Sigmoid colon (tissue), 7 donors: ENCODE measurements around the gene PACS2. TPM values are rescaled to one million over a fixed set of nuclear protein-coding genes. Genes with fewer than 3 reads are reported as not detected.
A peak's percentile ranks its signal among the peaks of the same experiment; 100 is the strongest.
"Not testable (repeated sequence)": the region's sequence is repeated elsewhere in the genome, so short reads cannot be mapped to it uniquely, and the experiment has no call there.

Source experiments
- DNase-seq: peaks from one replicate; pipeline ENCODE4 v3.0.0-alpha.2; 2019
- H3K27ac ChIP-seq, 4 donors: fragments of 200-600 bp; sonication (generic); one replicate each; pipeline ENCODE4 v1.5.1; 2016 to 2019; ENCODE audit warnings: mild to moderate bottlenecking in 1 of 4
- H3K27me3 ChIP-seq, 3 donors: fragments of 200-600 bp; sonication (generic); one replicate each; pipeline ENCODE4 v1.5.1; 2019; ENCODE audit warnings: mild to moderate bottlenecking in 1 of 3
- H3K36me3 ChIP-seq, 4 donors: fragments of 200-600 bp; sonication (generic); one replicate each; pipeline ENCODE4 v1.5.1; 2016 to 2019
- H3K4me1 ChIP-seq, 4 donors: fragments of 200-600 bp; sonication (generic); one replicate each; pipeline ENCODE4 v1.5.1; 2017 to 2019
- H3K4me3 ChIP-seq, 4 donors: fragments of 200-600 bp; sonication (generic); one replicate each; pipeline ENCODE4 v1.5.1; 2017 to 2019; ENCODE audit warnings: mild to moderate bottlenecking in 2 of 4, moderate library complexity in 1 of 4
- H3K9me3 ChIP-seq, 4 donors: fragments of 200-600 bp in 3 of 4; sonication (generic) in 3 of 4; one replicate each; pipeline versions ENCODE4 v1.5.1 to v1.6.1; 2013 to 2019
- EP300 ChIP-seq, 4 donors: sonication (generic); formaldehyde crosslinking; IDR thresholded peaks; one replicate each; pipeline ENCODE4 v1.6.1; 2017; ENCODE audit warnings: antibody characterized with exemption in 4 of 4
- POLR2A ChIP-seq, 2 donors: fragments of 450-650 bp; IDR thresholded peaks; one replicate each; pipeline ENCODE4 v1.6.1; 2016; ENCODE audit warnings: antibody characterized with exemption in 2 of 2, mild to moderate bottlenecking in 2 of 2, moderate library complexity in 2 of 2
- POLR2AphosphoS5 ChIP-seq, 4 donors: sonication (generic); formaldehyde crosslinking; IDR thresholded peaks; one replicate each; pipeline ENCODE4 v1.6.1; 2017; ENCODE audit warnings: antibody characterized with exemption in 4 of 4
- WGBS, 2 donors: extraction: QIAGEN DNeasy Blood & Tissue Kit; methylation state at CpG; one replicate each; pipeline ENCODE4 v1.1.7; 2013; 5-methylcytosine and 5-hydroxymethylcytosine counted together
- intact Hi-C: fragments of 100-400 bp; cut with DNase I; formaldehyde crosslinking; loops from one replicate; pipeline ENCODE4 v1.15.1; 2023
- polyA plus RNA-seq, 3 donors: library from polyadenylated mRNA; stranded (reverse); fragments of 200-250 nt; gene quantifications; one replicate each; pipeline ENCODE4 v1.2.3, GENCODE V29; 2013
- total RNA-seq, 4 donors: library from RNA; depleted of rRNA; stranded (reverse); fragments of >200 nt; gene quantifications; one replicate each; pipeline ENCODE4 v1.1.0, GENCODE V29; 2016
- TF ChIP-seq, protein P1 (sequence below), 4 experiments: fragments of 450-650 bp in 3 of 4; fragments of 200-600 bp in 1 of 4; IDR thresholded peaks; one replicate each; pipeline ENCODE4 v1.5.1; 2016 to 2019; ENCODE audit warnings: antibody characterized with exemption in 4 of 4, mild to moderate bottlenecking in 3 of 4, moderate library complexity in 2 of 4
- donor health status: healthy with polysubstance abuse.
- donor health status: Bipolar disorder and iron deficiency.
- donor health status: healthy.

The PACS2 gene
- total and polyA plus RNA-seq, 7 donors: 19.8 to 90.6 (median 46.7) TPM

DNA sequence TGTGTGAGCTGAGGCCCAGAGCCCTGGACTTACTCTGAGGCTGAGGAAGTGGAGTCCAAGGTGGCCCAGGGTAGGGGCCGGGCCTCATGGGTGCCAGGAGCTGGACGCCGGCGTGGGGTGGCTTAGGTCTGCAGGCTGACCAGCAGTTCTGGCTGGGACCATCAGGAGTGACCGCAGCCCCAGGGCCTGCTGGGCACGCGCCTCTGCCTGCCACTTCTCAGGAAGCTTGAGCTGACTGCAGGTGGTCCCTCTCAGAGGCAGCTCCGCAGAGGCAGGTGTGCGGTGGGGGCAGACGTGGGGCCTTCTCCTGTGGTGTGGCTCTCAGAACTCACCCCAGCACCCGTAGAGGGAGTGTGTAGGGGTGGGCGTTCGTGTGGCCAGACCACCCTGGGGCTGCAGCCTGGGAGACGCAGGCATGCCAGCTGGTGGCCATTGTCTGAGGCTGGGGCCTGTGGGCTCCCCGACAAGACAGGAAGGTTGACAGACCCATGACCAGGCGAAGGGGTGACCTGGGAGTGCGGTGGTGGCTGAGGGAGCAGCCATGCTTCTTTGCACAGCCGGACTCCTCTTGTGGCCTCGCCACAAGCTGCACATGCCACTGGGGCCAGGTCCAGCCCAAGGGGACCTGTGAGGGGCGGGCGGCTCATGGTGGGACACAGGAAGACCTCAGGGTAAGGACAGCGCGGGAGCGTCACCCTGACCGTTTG lies 43.7 kb downstream of the PACS2 start:
- Histone ChIP-seq H3K4me1 (no peaks in the 10 kb centered on the region), H3K9me3 (no peaks in the 10 kb centered on the region), H3K36me3 (peaks cover 4 to 42% (median 7%) of the 10 kb centered on the region in 4 donors), H3K27me3 (no peaks in the 10 kb centered on the region), H3K27ac (no peak overlapping the region), H3K4me3 (no peak overlapping the region)
- 97% methylated on average over 25 of the region's 25 CpGs for WGBS, 2 donors
- intact Hi-C loops: no loop called here
- no peak for DNase-seq
- TF ChIP-seq POLR2AphosphoS5 (IDR thresholded peaks at IDR 0.05) (no peak), POLR2A (IDR thresholded peaks at IDR 0.05) (no peak), EP300 (IDR thresholded peaks at IDR 0.05) (no peak)
- TF ChIP-seq, protein P1, sequence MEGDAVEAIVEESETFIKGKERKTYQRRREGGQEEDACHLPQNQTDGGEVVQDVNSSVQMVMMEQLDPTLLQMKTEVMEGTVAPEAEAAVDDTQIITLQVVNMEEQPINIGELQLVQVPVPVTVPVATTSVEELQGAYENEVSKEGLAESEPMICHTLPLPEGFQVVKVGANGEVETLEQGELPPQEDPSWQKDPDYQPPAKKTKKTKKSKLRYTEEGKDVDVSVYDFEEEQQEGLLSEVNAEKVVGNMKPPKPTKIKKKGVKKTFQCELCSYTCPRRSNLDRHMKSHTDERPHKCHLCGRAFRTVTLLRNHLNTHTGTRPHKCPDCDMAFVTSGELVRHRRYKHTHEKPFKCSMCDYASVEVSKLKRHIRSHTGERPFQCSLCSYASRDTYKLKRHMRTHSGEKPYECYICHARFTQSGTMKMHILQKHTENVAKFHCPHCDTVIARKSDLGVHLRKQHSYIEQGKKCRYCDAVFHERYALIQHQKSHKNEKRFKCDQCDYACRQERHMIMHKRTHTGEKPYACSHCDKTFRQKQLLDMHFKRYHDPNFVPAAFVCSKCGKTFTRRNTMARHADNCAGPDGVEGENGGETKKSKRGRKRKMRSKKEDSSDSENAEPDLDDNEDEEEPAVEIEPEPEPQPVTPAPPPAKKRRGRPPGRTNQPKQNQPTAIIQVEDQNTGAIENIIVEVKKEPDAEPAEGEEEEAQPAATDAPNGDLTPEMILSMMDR (IDR thresholded peaks at IDR 0.05): no peak

DNA sequence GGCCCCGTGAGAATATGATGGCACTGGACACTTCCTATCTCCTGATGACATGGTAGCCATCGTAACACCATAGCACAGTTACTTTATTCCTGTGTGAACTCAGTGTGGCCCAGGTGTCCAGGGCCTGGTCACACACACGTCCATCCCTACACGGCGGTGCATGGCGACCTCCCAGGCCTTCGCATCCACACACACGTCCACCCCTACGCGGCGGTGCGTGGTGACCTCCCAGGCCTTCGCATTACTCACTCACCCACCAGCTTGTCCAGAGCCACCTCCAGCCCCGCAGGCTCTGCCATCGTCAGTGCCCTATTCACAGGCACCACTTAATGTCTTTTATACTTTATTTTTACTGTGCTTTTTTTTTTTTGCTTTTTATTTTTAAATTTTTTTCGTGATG lies 44.4 kb downstream of the PACS2 start:
- no peak overlapping the region for H3K27ac ChIP-seq
- no peak overlapping the region for H3K4me3 ChIP-seq
- TF ChIP-seq POLR2A (IDR thresholded peaks at IDR 0.05) (no peak), POLR2AphosphoS5 (IDR thresholded peaks at IDR 0.05) (no peak)
- TF ChIP-seq, protein P1 (IDR thresholded peaks at IDR 0.05): no peak
- H3K9me3 ChIP-seq: no peaks in the 10 kb centered on the region
- 97% methylated on average over 16 of the region's 16 CpGs for WGBS, 2 donors
- intact Hi-C loops: no loop called here
- peaks cover 0 to 3% (median 1%) of the 10 kb centered on the region in 4 donors for H3K4me1 ChIP-seq
- peaks cover 4 to 42% (median 7%) of the 10 kb centered on the region in 4 donors for H3K36me3 ChIP-seq
- no peaks in the 10 kb centered on the region for H3K27me3 ChIP-seq
- DNase-seq: no peak

DNA sequence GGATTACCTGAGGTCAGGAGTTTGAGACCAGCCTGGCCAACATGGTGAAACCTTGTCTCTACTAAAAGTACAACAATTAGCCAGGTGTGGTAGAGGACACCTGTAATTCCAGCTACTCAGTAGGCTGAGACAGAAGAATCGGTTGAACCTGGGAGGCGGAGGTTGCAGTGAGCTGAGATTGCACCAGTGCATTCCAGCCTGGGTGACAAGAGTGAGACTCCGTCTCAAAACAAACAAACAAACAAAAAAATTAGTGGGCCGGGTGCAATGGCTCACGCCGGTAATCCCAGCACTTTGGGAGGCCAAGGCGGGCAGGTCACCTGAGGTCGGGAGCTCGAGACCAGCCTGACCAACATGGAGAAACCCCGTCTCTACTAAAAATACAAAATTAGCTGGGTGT lies 46.9 kb downstream of the PACS2 start:
- H3K27ac ChIP-seq, H3K9me3 ChIP-seq, H3K4me3 ChIP-seq, DNase-seq, intact Hi-C loops, H3K27me3 ChIP-seq: not testable (repeated sequence)
- Histone ChIP-seq H3K36me3 (peaks cover 1 to 18% (median 5%) of the 10 kb centered on the region in 4 donors), H3K4me1 (peaks cover 0 to 13% (median 5%) of the 10 kb centered on the region in 4 donors)
- WGBS, 2 donors: 97 to 98% methylated on average over 10 of the region's 10 CpGs

DNA sequence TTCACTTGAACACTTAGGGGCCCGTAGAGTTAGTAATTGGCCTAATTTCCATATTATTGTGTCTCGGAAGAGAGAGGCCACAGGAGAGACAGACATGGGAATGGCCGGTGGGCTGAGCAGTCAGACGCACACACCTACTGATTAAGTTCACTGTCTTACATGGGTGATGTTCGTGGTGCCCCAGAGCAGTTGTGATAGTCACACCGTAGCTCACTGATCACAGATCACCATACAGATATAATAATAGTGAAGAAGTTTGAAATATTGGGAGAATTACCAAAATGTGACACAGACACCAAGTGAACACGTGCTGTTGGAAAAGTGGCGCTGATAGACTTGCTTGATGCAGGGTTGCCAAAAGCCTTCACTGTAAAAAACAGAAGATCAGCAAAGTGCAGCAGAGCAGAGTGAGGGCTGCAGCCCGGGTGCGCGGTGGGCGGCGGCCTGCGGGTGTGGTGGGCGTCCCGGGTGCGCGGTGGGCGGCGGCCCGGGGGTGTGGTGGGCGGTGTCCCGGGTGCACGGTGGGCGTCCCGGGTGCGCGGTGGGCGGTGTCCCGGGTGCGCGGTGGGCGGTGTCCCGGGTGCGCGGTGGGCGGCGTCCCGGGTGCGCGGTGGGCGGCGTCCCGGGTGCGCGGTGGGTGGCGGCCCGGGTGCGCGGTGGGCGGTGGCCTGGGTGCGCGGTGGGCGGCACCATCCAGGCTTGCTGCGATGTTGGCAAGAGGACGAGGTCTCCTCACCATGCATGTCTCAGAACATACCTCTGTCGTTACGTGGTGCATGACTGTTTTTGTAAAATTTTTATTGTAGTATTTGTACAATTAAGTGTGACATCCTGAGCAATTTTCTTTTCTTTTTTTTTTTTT lies 49.5 kb downstream of the PACS2 start:
- H3K27me3 ChIP-seq: no peaks in the 10 kb centered on the region
- peaks cover 0 to 13% (median 5%) of the 10 kb centered on the region in 4 donors for H3K4me1 ChIP-seq
- H3K27ac ChIP-seq: no peak overlapping the region
- TF ChIP-seq POLR2AphosphoS5 (IDR thresholded peaks at IDR 0.05) (no peak), EP300 (IDR thresholded peaks at IDR 0.05) (no peak), POLR2A (IDR thresholded peaks at IDR 0.05) (no peak)
- TF ChIP-seq, protein P1 (IDR thresholded peaks at IDR 0.05): no peak
- intact Hi-C loops: no loop called here
- no peak for DNase-seq
- H3K4me3 ChIP-seq: peak overlapping the region in 2 of 4 donors; percentile 23 to 29
- WGBS, 2 donors: 8 to 9% methylated on average over 58 of the region's 58 CpGs
- peaks cover 4 to 40% (median 6%) of the 10 kb centered on the region in 4 donors for H3K36me3 ChIP-seq
- no peaks in the 10 kb centered on the region for H3K9me3 ChIP-seq

DNA sequence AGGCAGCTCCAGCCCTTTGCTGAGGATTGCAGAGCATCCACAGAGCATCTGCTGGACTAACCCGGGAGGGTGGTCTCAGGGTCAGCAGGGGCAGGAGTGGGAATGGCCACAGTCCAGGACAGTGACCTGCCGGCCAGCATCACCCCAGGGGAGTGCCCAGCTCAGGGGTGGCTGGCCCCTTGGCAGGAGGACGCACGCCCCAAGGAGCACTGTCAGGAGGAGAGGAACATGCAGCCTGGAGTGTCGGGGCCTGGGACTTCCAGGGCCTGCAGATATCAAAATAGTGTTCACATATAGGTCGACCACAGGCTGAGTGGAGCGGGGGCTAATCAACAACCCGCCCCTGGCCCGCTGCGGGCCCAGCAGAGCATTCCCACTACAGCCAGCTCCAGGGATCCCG lies 50.6 kb downstream of the PACS2 start:
- H3K9me3 ChIP-seq: no peaks in the 10 kb centered on the region
- WGBS, 2 donors: 93 to 95% methylated on average over 11 of the region's 11 CpGs
- intact Hi-C loops: no loop called here

More for the DNA sequence above, 50.6 kb downstream of the PACS2 start:
- H3K36me3 ChIP-seq: peaks cover 4 to 49% (median 10%) of the 10 kb centered on the region in 4 donors
- no peaks in the 10 kb centered on the region for H3K27me3 ChIP-seq
- TF ChIP-seq POLR2A (IDR thresholded peaks at IDR 0.05) (no peak), POLR2AphosphoS5 (IDR thresholded peaks at IDR 0.05) (no peak), EP300 (IDR thresholded peaks at IDR 0.05) (no peak)
- TF ChIP-seq, protein P1 (IDR thresholded peaks at IDR 0.05): no peak
- H3K27ac ChIP-seq: no peak overlapping the region
- no peak overlapping the region for H3K4me3 ChIP-seq
- peaks cover 0 to 13% (median 5%) of the 10 kb centered on the region in 4 donors for H3K4me1 ChIP-seq
- DNase-seq: no peak
